GM19468 (cell line): Measurements from ENCODE around the gene ABCA8.
"Not testable (repeated sequence)": the region's sequence is repeated elsewhere in the genome, so short reads cannot be mapped to it uniquely, and the experiment has no call there.

Experiments used
- ATAC-seq: cut with Tn5 transposase; IDR thresholded peaks from one replicate; pipeline ENCODE4 v1.9.1; 2021; ENCODE audit warnings: mild to moderate bottlenecking, moderate library complexity, moderate number of reproducible peaks; ENCODE audit not compliant: unreplicated experiment; ENCODE audit errors: extremely low read depth

The ABCA8 gene

DNA sequence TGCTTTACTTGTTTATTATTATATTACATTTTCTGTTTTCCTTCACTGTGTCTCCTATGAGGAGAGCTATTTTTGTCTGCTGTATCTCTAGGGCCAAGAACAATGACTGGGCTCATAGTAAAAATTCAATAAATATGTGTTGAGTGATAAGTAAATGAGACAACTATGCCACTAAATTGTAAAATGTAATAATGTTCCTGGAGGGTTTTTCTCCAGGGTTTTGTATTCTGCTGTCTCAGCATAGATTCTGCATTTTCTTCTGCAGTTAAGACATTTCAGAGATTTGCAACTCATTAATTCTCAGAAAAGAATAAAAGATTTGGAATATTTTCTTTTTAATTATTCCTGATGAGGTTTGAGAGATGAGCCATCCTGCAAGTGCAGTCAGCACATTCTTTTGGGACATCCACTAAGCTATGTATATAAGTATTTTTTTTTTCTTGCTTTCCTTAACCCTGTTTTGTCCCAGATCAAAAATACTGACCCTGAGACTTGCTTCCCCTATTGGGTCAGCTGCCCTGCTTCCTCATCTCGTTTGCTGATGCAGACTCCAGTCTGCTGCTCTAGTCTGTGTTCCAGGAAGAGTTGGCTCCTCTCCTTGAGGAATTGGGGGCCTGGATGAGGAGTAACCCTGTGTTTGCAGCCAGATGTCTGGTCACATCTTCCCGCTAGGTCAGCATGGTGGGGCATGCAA, 122.9 kb downstream of the ABCA8 start:
- ATAC-seq = no peak

DNA sequence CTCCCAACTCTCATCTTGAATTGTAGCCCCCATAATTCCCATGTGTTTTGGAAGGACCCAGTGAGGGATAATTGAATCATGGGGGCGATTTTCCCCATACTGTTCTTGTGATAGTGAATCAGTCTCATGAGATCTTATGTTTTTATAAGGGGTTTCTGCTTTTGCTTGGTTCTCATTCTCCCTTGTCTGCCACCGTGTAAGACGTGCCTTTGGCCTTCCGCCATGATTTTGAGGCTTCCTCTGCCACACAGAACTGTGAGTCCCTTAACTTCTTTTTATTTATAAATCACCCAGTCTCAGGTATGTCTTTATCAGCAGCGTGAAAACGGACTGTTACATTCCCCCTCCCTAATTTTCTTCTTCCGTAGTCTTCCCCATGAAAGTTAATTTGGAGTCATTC, 124.0 kb downstream of the ABCA8 start:
- ATAC-seq = no peak

- no peak for ATAC-seq
These were observed 124.9 kb downstream of the ABCA8 start for GRCh38 chr17:68830313-68830712.

GRCh38 chr17:68829211-68829610, 126.0 kb downstream of the ABCA8 start:
- ATAC-seq = no peak

DNA sequence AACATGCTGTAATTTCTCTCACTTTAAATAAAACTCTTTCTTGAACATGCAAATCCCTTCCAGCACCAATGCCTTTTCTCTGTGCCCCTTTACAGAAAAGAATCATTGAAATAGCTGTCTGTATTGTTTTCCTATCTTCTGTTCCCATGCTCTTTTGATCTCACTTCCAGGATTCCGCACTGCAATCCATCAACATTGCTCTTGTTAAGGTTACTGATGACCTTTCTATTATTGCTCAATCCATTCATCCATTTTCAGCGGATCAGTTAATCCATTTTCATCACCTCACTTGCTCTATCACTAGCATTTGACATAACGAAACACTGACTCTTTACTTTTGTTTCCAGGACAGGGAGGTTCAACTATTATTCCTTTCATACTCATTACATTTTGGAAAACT, 130.5 kb downstream of the ABCA8 start:
- no peak for ATAC-seq

DNA sequence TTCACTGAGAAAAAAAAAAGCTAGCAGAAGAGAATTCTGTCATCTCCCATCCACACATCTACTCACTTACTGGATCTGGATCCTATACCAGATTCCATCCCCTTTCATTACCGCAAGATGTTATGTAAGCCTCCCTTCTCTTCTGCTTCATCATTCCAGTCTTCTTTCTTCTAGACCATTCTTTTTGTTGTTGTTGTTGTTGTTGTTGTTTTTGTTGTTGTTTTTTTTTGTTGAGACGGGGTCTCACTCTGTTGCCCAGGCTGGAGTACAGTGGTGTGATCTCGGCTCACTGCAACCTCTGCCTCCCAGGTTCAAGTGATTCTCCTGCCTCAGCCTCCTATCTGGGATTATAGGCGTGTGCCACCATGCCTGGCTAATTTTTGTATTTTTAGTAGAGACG, 131.0 kb downstream of the ABCA8 start:
- ATAC-seq = not testable (repeated sequence)

GRCh38 chr17:68822719-68823289, 132.4 kb downstream of the ABCA8 start:
- no peak for ATAC-seq

- ATAC-seq = no peak
These were observed 133.1 kb downstream of the ABCA8 start for GRCh38 chr17:68821860-68822696.

DNA sequence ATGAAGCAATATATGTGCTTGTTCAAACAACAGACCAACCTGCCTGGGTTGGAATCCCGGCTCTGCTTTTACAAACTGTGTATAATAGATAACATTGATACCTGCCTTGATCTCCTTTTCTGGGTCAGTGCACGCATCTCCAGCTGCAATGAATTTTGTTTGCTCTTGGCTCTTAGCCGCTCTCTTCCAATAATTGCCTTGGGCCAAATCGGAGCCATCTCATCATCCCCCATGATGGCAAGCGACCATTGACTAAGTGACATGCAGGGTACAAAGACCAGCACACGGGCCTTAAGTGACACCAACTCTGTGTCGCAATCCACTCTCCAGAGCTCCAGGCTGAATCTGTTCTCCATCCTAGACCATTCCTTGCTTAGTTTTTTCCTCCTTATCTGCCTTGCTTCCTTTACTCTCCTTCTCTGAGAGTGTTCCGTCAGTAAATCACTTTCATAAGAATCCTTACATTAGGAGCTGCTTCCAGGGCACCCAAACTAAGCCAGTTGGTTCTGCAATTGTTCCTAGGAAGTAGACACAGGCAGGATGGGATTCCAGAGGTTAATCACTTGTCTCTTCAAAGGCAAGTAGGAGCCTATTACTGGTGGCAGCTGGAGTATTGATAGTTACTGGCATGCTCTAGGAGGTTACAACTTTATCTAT, 134.2 kb downstream of the ABCA8 start:
- no peak for ATAC-seq

GRCh38 chr17:68820476-68820824, 134.7 kb downstream of the ABCA8 start:
- no peak for ATAC-seq

GRCh38 chr17:68819465-68819864, 135.7 kb downstream of the ABCA8 start:
- no peak for ATAC-seq
